Uterus (tissue), 4 donors: Measurements from ENCODE around the gene EMILIN3. TPM values are rescaled to one million over a fixed set of nuclear protein-coding genes. Genes with fewer than 3 reads are reported as not detected.

Source experiments
- DNase-seq, 2 donors: peaks; one replicate each; pipeline ENCODE4 v3.0.0-alpha.2; 2019 to 2020
- H3K27ac ChIP-seq, 2 donors: fragments of 200-600 bp; sonication (generic); 1 replicate in 1 of 2; 2 replicates in 1 of 2; pipeline ENCODE4 v1.5.1; 2016 to 2018
- H3K27me3 ChIP-seq, 2 donors: fragments of 200-600 bp; sonication (generic); one replicate each; pipeline ENCODE4 v1.5.1; 2018 to 2019; ENCODE audit warnings: control low read depth in 1 of 2
- H3K36me3 ChIP-seq, 2 donors: fragments of 200-600 bp; sonication (generic); one replicate each; pipeline ENCODE4 v1.5.1; 2019; ENCODE audit warnings: control low read depth in 1 of 2
- H3K4me1 ChIP-seq, 2 donors: fragments of 200-600 bp; sonication (generic); one replicate each; pipeline ENCODE4 v1.5.1; 2018 to 2019; ENCODE audit warnings: control low read depth in 1 of 2
- H3K4me3 ChIP-seq, 2 donors: fragments of 200-600 bp; sonication (generic); 1 replicate in 1 of 2; 2 replicates in 1 of 2; pipeline ENCODE4 v1.5.1; 2018 to 2019; ENCODE audit warnings: mild to moderate bottlenecking in 1 of 2
- H3K9me3 ChIP-seq, 2 donors: fragments of 200-600 bp; sonication (generic); one replicate each; pipeline ENCODE4 v1.5.1; 2019; ENCODE audit warnings: control low read depth in 1 of 2
- CTCF ChIP-seq, 4 experiments: fragments of 200-600 bp in 2 of 4; fragments of 450-650 bp in 2 of 4; sonication (generic) in 2 of 4; IDR thresholded peaks; one replicate each; pipeline ENCODE4 v1.5.1; 2016 to 2019; ENCODE audit warnings: antibody characterized with exemption in 4 of 4, mild to moderate bottlenecking in 2 of 4, moderate library complexity in 1 of 4
- POLR2A ChIP-seq, 2 donors: fragments of 450-650 bp; IDR thresholded peaks; one replicate each; pipeline ENCODE4 v1.6.1; 2016; ENCODE audit warnings: antibody characterized with exemption in 2 of 2, mild to moderate bottlenecking in 1 of 2, moderate library complexity in 1 of 2
- intact Hi-C: fragments of 100-400 bp; cut with DNase I; formaldehyde crosslinking; loops from one replicate; pipeline ENCODE4 v1.15.1; 2023; ENCODE audit warnings: low total_unique reads
- total RNA-seq, 4 donors: library from RNA; depleted of rRNA in 3 of 4; stranded (reverse); fragments of >200 nt in 3 of 4; gene quantifications; one replicate each; pipeline versions ENCODE4 v1.1.0 to v1.2.4, GENCODE V29; 2014 to 2023
- donor health status: DM: yes; HTN: yes; CAD: no.

EMILIN3 gene
- total RNA-seq, 4 donors from 2014 or later: 0.29 to 53.0 (median 2.4) TPM

DNA sequence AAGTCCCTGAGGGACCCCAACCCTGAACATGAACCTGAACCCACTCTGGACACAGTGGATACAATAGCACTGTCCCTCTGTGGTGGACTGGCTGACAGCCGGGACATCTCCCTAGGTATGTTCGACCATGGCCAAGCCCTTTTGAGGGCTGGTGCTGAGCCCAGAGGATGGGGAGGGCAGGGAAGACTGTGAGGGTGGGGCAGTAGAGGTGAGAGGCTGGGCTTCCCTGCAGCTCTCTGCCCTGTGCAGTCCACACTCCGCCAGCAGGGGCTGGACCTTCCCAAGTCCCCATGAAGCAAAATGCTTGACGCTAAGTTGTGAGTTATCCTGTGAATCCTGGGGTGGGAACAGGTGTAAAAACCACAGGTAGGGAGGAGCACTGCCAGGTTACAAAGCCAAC is 14.5 kb downstream of the EMILIN3 start:
- Histone ChIP-seq H3K36me3 (no peaks in the 10 kb centered on the region), H3K27me3 (no peaks in the 10 kb centered on the region), H3K27ac (no peak overlapping the region), H3K9me3 (no peaks in the 10 kb centered on the region), H3K4me3 (no peak overlapping the region), H3K4me1 (no peaks in the 10 kb centered on the region)
- TF ChIP-seq CTCF (IDR thresholded peaks at IDR 0.05) (no peak), POLR2A (IDR thresholded peaks at IDR 0.05) (no peak)
- DNase-seq: no peak
- intact Hi-C loops: no loop called here

DNA sequence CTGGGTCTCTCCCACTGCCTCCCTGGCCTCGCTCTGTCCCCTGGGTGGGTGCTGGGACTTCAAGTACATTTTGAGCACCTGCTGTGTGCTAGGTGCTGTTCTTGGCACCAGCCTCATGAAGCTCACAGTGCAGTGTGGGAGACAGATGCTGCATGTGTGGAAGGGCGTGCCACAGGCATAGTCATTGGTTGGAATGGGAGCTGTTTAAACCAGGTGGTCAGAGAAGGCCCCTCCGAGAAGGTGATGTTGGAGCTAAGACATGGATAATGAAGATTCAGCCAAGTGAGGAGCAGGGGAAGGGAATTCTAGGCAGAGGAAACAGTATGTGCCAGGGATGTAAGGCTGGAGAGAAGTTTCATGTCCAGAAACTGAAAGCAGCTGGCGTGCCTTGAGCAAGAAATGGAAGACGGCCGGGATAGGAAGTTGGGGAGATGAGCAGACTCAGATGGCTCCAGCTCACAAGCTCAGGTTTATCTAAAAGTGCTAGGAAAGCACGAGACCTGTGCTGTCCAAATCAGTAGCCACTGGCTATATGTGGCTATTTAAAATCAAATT is 16.1 kb downstream of the EMILIN3 start:
- Histone ChIP-seq H3K27ac (no peak overlapping the region), H3K4me1 (no peaks in the 10 kb centered on the region), H3K9me3 (no peaks in the 10 kb centered on the region), H3K27me3 (no peaks in the 10 kb centered on the region), H3K4me3 (no peak overlapping the region), H3K36me3 (no peaks in the 10 kb centered on the region)
- no peak for DNase-seq
- intact Hi-C loops: no loop called here
- TF ChIP-seq POLR2A (IDR thresholded peaks at IDR 0.05) (no peak), CTCF (IDR thresholded peaks at IDR 0.05) (no peak)

DNA sequence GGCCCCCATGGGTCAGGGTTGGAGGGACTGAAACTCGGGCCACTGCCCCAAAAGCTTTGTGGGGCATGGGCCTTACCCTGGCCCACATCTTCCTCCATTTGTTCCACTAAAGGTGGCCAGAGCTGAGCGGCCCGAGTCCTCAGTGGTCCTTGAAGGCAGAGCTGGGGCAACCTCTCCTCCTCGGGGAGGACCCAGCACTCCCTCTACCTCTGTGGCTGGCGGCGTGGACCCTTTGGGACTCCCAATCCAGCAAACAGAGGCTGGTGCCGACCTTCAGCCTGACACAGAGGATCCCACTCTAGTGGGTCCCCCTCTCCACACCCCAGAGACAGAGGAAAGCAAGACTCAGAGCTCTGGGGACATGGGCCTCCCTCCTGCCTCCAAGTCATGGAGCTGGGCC is 16.7 kb downstream of the EMILIN3 start:
- H3K36me3 ChIP-seq: no peaks in the 10 kb centered on the region
- no peak for DNase-seq
- no peaks in the 10 kb centered on the region for H3K9me3 ChIP-seq
- H3K4me3 ChIP-seq: no peak overlapping the region
- intact Hi-C loops: loop anchor here (10.0 kb wide), 1 partner anchor 65 kb away; no protein-coding TSS in a partner anchor
- H3K27me3 ChIP-seq: no peaks in the 10 kb centered on the region
- TF ChIP-seq POLR2A (IDR thresholded peaks at IDR 0.05) (no peak), CTCF (IDR thresholded peaks at IDR 0.05) (no peak)
- no peaks in the 10 kb centered on the region for H3K4me1 ChIP-seq
- no peak overlapping the region for H3K27ac ChIP-seq

GRCh38 chr20:41349266-41349665 is 17.4 kb downstream of the EMILIN3 start:
- no peaks in the 10 kb centered on the region for H3K27me3 ChIP-seq
- TF ChIP-seq CTCF (IDR thresholded peaks at IDR 0.05) (no peak), POLR2A (IDR thresholded peaks at IDR 0.05) (no peak)
- no peaks in the 10 kb centered on the region for H3K9me3 ChIP-seq
- H3K36me3 ChIP-seq: no peaks in the 10 kb centered on the region
- DNase-seq: no peak
- H3K4me1 ChIP-seq: no peaks in the 10 kb centered on the region
- intact Hi-C loops: loop anchor here (10.0 kb wide), 1 partner anchor 66 kb away; no protein-coding TSS in a partner anchor
- H3K27ac ChIP-seq: no peak overlapping the region
- H3K4me3 ChIP-seq: no peak overlapping the region

DNA sequence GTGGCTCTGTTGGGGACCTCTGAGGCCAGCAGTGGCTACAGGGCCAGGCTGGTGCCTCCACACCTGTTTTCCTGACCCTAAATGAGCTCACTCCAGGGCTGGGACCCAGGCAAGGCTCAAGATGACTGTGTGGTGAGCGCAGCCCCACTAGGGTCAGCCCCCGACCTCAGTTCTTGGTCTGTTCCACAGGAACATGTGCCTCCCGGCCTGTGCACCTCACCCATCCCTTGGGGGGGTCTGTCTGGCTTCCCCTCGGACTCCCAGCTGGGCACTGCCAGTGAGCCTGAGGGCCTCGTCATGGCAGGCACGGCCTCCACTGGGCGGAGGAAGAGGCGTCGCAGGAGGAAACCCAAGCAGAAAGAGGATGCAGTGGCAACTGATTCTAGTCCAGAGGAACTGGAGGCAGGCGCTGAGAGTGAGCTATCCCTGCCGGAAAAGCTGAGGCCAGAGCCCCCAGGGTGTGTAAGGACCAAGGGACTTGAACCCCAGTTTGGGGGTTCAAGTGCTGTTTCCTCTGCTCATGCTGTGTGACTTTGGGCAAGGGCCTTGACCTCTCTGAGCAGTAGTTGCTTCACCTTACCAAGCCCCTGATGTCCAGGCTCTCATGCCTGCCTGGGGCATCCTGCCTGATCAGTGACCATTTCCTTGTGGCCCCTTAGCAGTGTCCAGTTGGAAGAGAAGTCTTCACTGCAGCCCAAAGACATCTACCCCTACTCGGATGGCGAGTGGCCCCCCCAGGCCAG is 18.0 kb downstream of the EMILIN3 start:
- Histone ChIP-seq H3K36me3 (no peaks in the 10 kb centered on the region), H3K27me3 (no peaks in the 10 kb centered on the region), H3K27ac (no peak overlapping the region), H3K4me3 (no peak overlapping the region), H3K4me1 (no peaks in the 10 kb centered on the region), H3K9me3 (no peaks in the 10 kb centered on the region)
- intact Hi-C loops: loop anchor here (10.0 kb wide), 1 partner anchor 66 kb away; no protein-coding TSS in a partner anchor
- TF ChIP-seq POLR2A (IDR thresholded peaks at IDR 0.05) (no peak), CTCF (IDR thresholded peaks at IDR 0.05) (no peak)
- no peak for DNase-seq
